ENCODE measurements around the gene NSD1. TPM values are rescaled to one million over a fixed set of nuclear protein-coding genes. Genes with fewer than 3 reads are reported as not detected.

NSD1 gene
- total RNA-seq, 4 donors from 2014 or later = 25.4 to 32.7 (median 29.0) TPM

- ATAC-seq = no peak
- intact Hi-C loops (cut with DNase I; ENCODE audit: low total_unique reads) (no loop called here), in situ Hi-C loops (cut with MboI; ENCODE audit: low sequenced_read_pairs in 4 of 4) (loop anchor here in 3 of 4 donors (10.0 to 25.0 kb wide), 3 partner anchors 138 to 462 kb away; partner anchors contain the start of genes PRELID1 (in 1 of the 3) and RAB24 (in 1 of the 3))
- Histone ChIP-seq H3K4me1 (no peaks in the 10 kb centered on the region), H3K36me3 (no peaks in the 10 kb centered on the region), H3K27ac (no peak overlapping the region), H3K27me3 (no peaks in the 10 kb centered on the region), H3K4me3 (no peak overlapping the region), H3K9me3 (no peaks in the 10 kb centered on the region)
- no peak for DNase-seq
- TF ChIP-seq CTCF (IDR thresholded peaks at IDR 0.05 in 4 of 5, conservative IDR thresholded peaks at IDR 0.05 in 1 of 5) (no peak), POLR2A (IDR thresholded peaks at IDR 0.05) (no peak)
Observed at GRCh38 chr5:177124486-177124991, 9.0 kb upstream of the NSD1 start.

- ATAC-seq (no peak), DNase-seq (no peak)
- TF ChIP-seq POLR2A (IDR thresholded peaks at IDR 0.05) (no peak), CTCF (IDR thresholded peaks at IDR 0.05 in 4 of 5, conservative IDR thresholded peaks at IDR 0.05 in 1 of 5) (no peak)
- intact Hi-C loops (cut with DNase I; ENCODE audit: low total_unique reads) (no loop called here), in situ Hi-C loops (cut with MboI; ENCODE audit: low sequenced_read_pairs in 4 of 4) (loop anchor here in 1 of 4 donors (10.0 kb wide), 1 partner anchor 178 kb away; the partner anchor contains the start of genes PRELID1 and RAB24)
- no peaks in the 10 kb centered on the region for H3K9me3 ChIP-seq
- H3K4me3 ChIP-seq = no peak overlapping the region
- no peaks in the 10 kb centered on the region for H3K4me1 ChIP-seq
- H3K27ac ChIP-seq = no peak overlapping the region
- no peaks in the 10 kb centered on the region for H3K36me3 ChIP-seq
- H3K27me3 ChIP-seq = no peaks in the 10 kb centered on the region
Observed at GRCh38 chr5:177126771-177127170, 6.8 kb upstream of the NSD1 start.

GRCh38 chr5:177128551-177128981 lies 5.0 kb upstream of the NSD1 start:
- in situ Hi-C loops (cut with MboI; ENCODE audit: low sequenced_read_pairs in 4 of 4) (loop anchor here in 1 of 4 donors (10.0 kb wide), 1 partner anchor 176 kb away; the partner anchor contains the start of genes PRELID1 and RAB24), intact Hi-C loops (cut with DNase I; ENCODE audit: low total_unique reads) (no loop called here)
- no peak for ATAC-seq
- Histone ChIP-seq H3K36me3 (no peaks in the 10 kb centered on the region), H3K4me1 (no peaks in the 10 kb centered on the region), H3K27me3 (no peaks in the 10 kb centered on the region), H3K9me3 (no peaks in the 10 kb centered on the region), H3K4me3 (no peak overlapping the region), H3K27ac (no peak overlapping the region)
- TF ChIP-seq POLR2A (IDR thresholded peaks at IDR 0.05) (no peak), CTCF (IDR thresholded peaks at IDR 0.05 in 4 of 5, conservative IDR thresholded peaks at IDR 0.05 in 1 of 5) (no peak)
- DNase-seq = no peak

- no peak overlapping the region for H3K27ac ChIP-seq
Observed at GRCh38 chr5:177130211-177131018, 3.2 kb upstream of the NSD1 start.

More at GRCh38 chr5:177130211-177131018, 3.2 kb upstream of the NSD1 start:
- H3K9me3 ChIP-seq = no peaks in the 10 kb centered on the region
- peaks cover 9 to 10% of the 10 kb centered on the region in 2 donors for H3K4me1 ChIP-seq
- H3K27me3 ChIP-seq = no peaks in the 10 kb centered on the region
- no peak overlapping the region for H3K4me3 ChIP-seq
- ATAC-seq = no peak
- DNase-seq = no peak
- in situ Hi-C loops (cut with MboI; ENCODE audit: low sequenced_read_pairs in 4 of 4) = no loop called here
- no peak for TF ChIP-seq CTCF (IDR thresholded peaks at IDR 0.05 in 4 of 5, conservative IDR thresholded peaks at IDR 0.05 in 1 of 5)
- no peak for TF ChIP-seq POLR2A (IDR thresholded peaks at IDR 0.05)
- peaks cover 0 to 4% of the 10 kb centered on the region in 2 donors for H3K36me3 ChIP-seq
- intact Hi-C loops (cut with DNase I; ENCODE audit: low total_unique reads) = loop anchor here (5.0 to 10.0 kb wide), 2 partner anchors 126 to 172 kb away; partner anchors contain the start of genes PRELID1, RAB24 and UIMC1

Data from gastrocnemius medialis (tissue), 4 donors.